MM.1S (cell line): Measurements from ENCODE around the gene PCP4.

Source experiments
- DNase-seq: peaks from one replicate; pipeline ENCODE4 v3.0.0-alpha.2; 2015
- H2AFZ ChIP-seq: fragments of 300-600 bp; sonication (generic); 2 replicates; pipeline ENCODE4 v1.6.0; 2016; ENCODE audit warnings: antibody characterized with exemption, low read length
- H3F3A ChIP-seq: fragments of 300-600 bp; sonication (generic); 2 replicates; pipeline ENCODE4 v1.6.1; 2016; ENCODE audit warnings: mild to moderate bottlenecking, antibody characterized with exemption, low read length, moderate library complexity, mixed read lengths; ENCODE audit not compliant: insufficient read depth
- H3K27ac ChIP-seq: fragments of 300-600 bp; sonication (generic); 2 replicates; pipeline ENCODE4 v1.5.1; 2016; ENCODE audit warnings: mild to moderate bottlenecking, low read length
- H3K27me3 ChIP-seq: fragments of 300-600 bp; sonication (generic); replicated peaks from 2 replicates; pipeline ENCODE4 v1.6.0; 2016; ENCODE audit warnings: low read length; ENCODE audit not compliant: insufficient read depth
- H3K36me3 ChIP-seq: fragments of 300-600 bp; sonication (generic); replicated peaks from 2 replicates; pipeline ENCODE4 v1.6.1; 2016; ENCODE audit warnings: mild to moderate bottlenecking, low read length, mixed read lengths; ENCODE audit not compliant: insufficient read depth
- H3K4me1 ChIP-seq: fragments of 300-600 bp; sonication (generic); 2 replicates; pipeline ENCODE4 v1.6.1; 2016; ENCODE audit warnings: low read length, mixed read lengths
- H3K4me2 ChIP-seq: fragments of 300-600 bp; sonication (generic); 2 replicates; pipeline ENCODE4 v1.6.0; 2016; ENCODE audit warnings: low read depth, low read length
- H3K4me3 ChIP-seq: fragments of 300-600 bp; sonication (generic); 2 replicates; pipeline ENCODE4 v1.5.1; 2016; ENCODE audit warnings: low read length, mixed read lengths
- H3K79me2 ChIP-seq: fragments of 300-600 bp; sonication (generic); 2 replicates; pipeline ENCODE4 v1.6.1; 2016; ENCODE audit warnings: mixed run types, low read length, mixed read lengths
- H3K9ac ChIP-seq: fragments of 300-600 bp; sonication (generic); 2 replicates; pipeline ENCODE4 v1.6.1; 2016; ENCODE audit warnings: low read length, mixed read lengths
- H3K9me2 ChIP-seq: fragments of 300-600 bp; sonication (generic); replicated peaks from 2 replicates; pipeline ENCODE4 v1.6.1; 2016; ENCODE audit warnings: mild to moderate bottlenecking, low read length, mixed read lengths; ENCODE audit not compliant: insufficient read depth
- H3K9me3 ChIP-seq: fragments of 300-600 bp; sonication (generic); replicated peaks from 2 replicates; pipeline ENCODE4 v1.6.1; 2016; ENCODE audit warnings: mild to moderate bottlenecking, low read length, mixed read lengths; ENCODE audit not compliant: insufficient read depth
- H4K20me1 ChIP-seq: fragments of 300-600 bp; sonication (generic); 2 replicates; pipeline ENCODE4 v1.6.1; 2016; ENCODE audit warnings: mild to moderate bottlenecking, low read length, moderate library complexity, mixed read lengths; ENCODE audit not compliant: insufficient read depth
- CTCF ChIP-seq: fragments of 300-600 bp; sonication (generic); IDR thresholded peaks from 2 replicates; pipeline ENCODE4 v1.5.1; 2016; ENCODE audit warnings: antibody characterized with exemption, low read length, mixed read lengths
- EZH2 ChIP-seq: fragments of 300-600 bp; sonication (generic); optimal IDR thresholded peaks from 2 replicates; pipeline ENCODE3; 2017; ENCODE audit warnings: low read depth, mild to moderate bottlenecking, antibody characterized with exemption, low read length, mixed read lengths
- EZH2phosphoT487 ChIP-seq: fragments of 300-600 bp; sonication (generic); IDR thresholded peaks from 2 replicates; pipeline ENCODE4 v1.6.1; 2018; ENCODE audit warnings: antibody characterized with exemption, low read length

The PCP4 gene

GRCh38 chr21:39882151-39882838 is 15.1 kb downstream of the PCP4 start:
- H3K27ac ChIP-seq, result peak overlapping the region; percentile 49; the same call in 1 of the 2 replicates
- no peaks in the 10 kb centered on the region for H4K20me1 ChIP-seq
- no peaks in the 10 kb centered on the region for H3K9me2 ChIP-seq
- peaks cover 29% of the 10 kb centered on the region for H3K4me1 ChIP-seq
- H3K79me2 ChIP-seq, result peaks cover 97% of the 10 kb centered on the region
- TF ChIP-seq EZH2 (no peak), CTCF (no peak), EZH2phosphoT487 (no peak)
- H2AFZ ChIP-seq, result no peak overlapping the region
- H3K4me2 ChIP-seq, result peak overlapping the region; percentile 59
- no peaks in the 10 kb centered on the region for H3K27me3 ChIP-seq
- H3F3A ChIP-seq, result peaks cover 21% of the 10 kb centered on the region
- H3K9me3 ChIP-seq, result no peaks in the 10 kb centered on the region
- peak; percentile 88 for DNase-seq
- H3K36me3 ChIP-seq, result no peaks in the 10 kb centered on the region; the same call in 1 of the 2 replicates
- peak overlapping the region; percentile 25 for H3K4me3 ChIP-seq
- H3K9ac ChIP-seq, result no peak overlapping the region

- Histone ChIP-seq H3K4me1 (peaks cover 29% of the 10 kb centered on the region), H2AFZ (no peak overlapping the region), H3K79me2 (peaks cover 97% of the 10 kb centered on the region), H3K9me3 (no peaks in the 10 kb centered on the region), H3K9me2 (no peaks in the 10 kb centered on the region), H4K20me1 (no peaks in the 10 kb centered on the region), H3F3A (peaks cover 21% of the 10 kb centered on the region), H3K36me3 (no peaks in the 10 kb centered on the region; the same call in 1 of the 2 replicates), H3K4me3 (0 out of 2 replicates have a peak overlapping the region, but pooled peaks have one; percentile 25), H3K27me3 (no peaks in the 10 kb centered on the region), H3K9ac (no peak overlapping the region), H3K4me2 (peak overlapping the region; percentile 59), H3K27ac (peak overlapping the region; percentile 49; the same call in 1 of the 2 replicates)
- no peak for TF ChIP-seq EZH2phosphoT487
- no peak for TF ChIP-seq EZH2
- TF ChIP-seq CTCF, result no peak
- no peak for DNase-seq
Observed at GRCh38 chr21:39882839-39883195, 15.6 kb downstream of the PCP4 start.

- Histone ChIP-seq H4K20me1 (no peaks in the 10 kb centered on the region), H3K9ac (no peak overlapping the region), H3K9me3 (no peaks in the 10 kb centered on the region), H2AFZ (no peak overlapping the region), H3K79me2 (peaks cover 92% of the 10 kb centered on the region), H3K36me3 (no peaks in the 10 kb centered on the region; the same call in 1 of the 2 replicates), H3K27me3 (no peaks in the 10 kb centered on the region), H3K4me1 (peaks cover 29% of the 10 kb centered on the region), H3K9me2 (no peaks in the 10 kb centered on the region), H3F3A (peaks cover 21% of the 10 kb centered on the region), H3K4me2 (no peak overlapping the region), H3K4me3 (no peak overlapping the region), H3K27ac (no peak overlapping the region)
- no peak for DNase-seq
- TF ChIP-seq EZH2phosphoT487 (no peak), EZH2 (no peak), CTCF (no peak)
Observed at GRCh38 chr21:39885119-39885848, 18.0 kb downstream of the PCP4 start.
